BLaER1 (cell line): ENCODE data around the gene TRAK1.

Experiments
- H3K27ac ChIP-seq: shearing (Covaris generic); formaldehyde crosslinking; 2 replicates; pipeline ENCODE4 v1.8.1; 2022
- H3K27me3 ChIP-seq: shearing (Covaris generic); formaldehyde crosslinking; 2 replicates; pipeline ENCODE4 v1.8.1; 2022
- H3K36me3 ChIP-seq: shearing (Covaris generic); formaldehyde crosslinking; 2 replicates; pipeline ENCODE4 v1.8.1; 2022
- H3K4me1 ChIP-seq: shearing (Covaris generic); formaldehyde crosslinking; 2 replicates; pipeline ENCODE4 v1.8.1; 2022
- H3K4me2 ChIP-seq: shearing (Covaris generic); formaldehyde crosslinking; 2 replicates; pipeline ENCODE4 v1.8.1; 2022
- H3K4me3 ChIP-seq: shearing (Covaris generic); formaldehyde crosslinking; 2 replicates; pipeline ENCODE4 v1.8.1; 2022
- H3K9ac ChIP-seq: shearing (Covaris generic); formaldehyde crosslinking; 2 replicates; pipeline ENCODE4 v1.8.1; 2022
- H3K9me3 ChIP-seq: shearing (Covaris generic); formaldehyde crosslinking; 2 replicates; pipeline ENCODE4 v1.8.1; 2022
- H4K20me1 ChIP-seq: shearing (Covaris generic); formaldehyde crosslinking; 2 replicates; pipeline ENCODE4 v1.8.1; 2022
- Cebpa-rat ChIP-seq: shearing (Covaris generic); IDR thresholded peaks from 2 replicates; pipeline ENCODE4 v1.8.1; 2022

The TRAK1 gene

DNA sequence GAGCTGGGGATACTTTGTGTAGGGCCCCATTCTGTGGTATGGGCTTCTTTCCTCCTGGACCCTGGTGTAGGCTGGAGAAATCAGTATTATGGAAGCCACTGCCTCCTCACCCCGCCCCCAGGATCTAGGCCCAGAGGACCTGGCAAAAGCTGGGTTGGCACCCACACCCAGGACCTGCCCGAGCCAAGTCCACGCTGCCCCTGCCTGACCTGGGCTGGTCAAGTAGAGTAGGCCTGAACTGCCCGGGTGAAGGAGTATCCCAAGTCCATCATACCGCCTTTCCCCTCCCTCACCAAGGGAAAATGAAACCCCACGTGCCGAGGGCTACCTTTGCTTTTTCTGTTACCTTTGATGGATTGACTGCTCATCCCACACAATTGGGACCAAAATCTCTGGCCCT lies 37.7 kb upstream of the TRAK1 start:
- Histone ChIP-seq H3K9ac (no peak overlapping the region), H3K4me3 (no peak overlapping the region), H4K20me1 (peaks cover 98% of the 10 kb centered on the region), H3K4me1 (peaks cover 48% of the 10 kb centered on the region), H3K27me3 (no peaks in the 10 kb centered on the region), H3K9me3 (no peaks in the 10 kb centered on the region), H3K4me2 (no peak overlapping the region), H3K36me3 (peaks cover 27% of the 10 kb centered on the region), H3K27ac (no peak overlapping the region)
- TF ChIP-seq Cebpa-rat, result no peak

- H3K27ac ChIP-seq, result no peak overlapping the region
- no peaks in the 10 kb centered on the region for H3K9me3 ChIP-seq
- peaks cover 27% of the 10 kb centered on the region for H3K36me3 ChIP-seq
- peaks cover 96% of the 10 kb centered on the region for H4K20me1 ChIP-seq
- H3K4me3 ChIP-seq, result no peak overlapping the region
- H3K4me2 ChIP-seq, result no peak overlapping the region
- H3K4me1 ChIP-seq, result peaks cover 49% of the 10 kb centered on the region
- no peaks in the 10 kb centered on the region for H3K27me3 ChIP-seq
- no peak for TF ChIP-seq Cebpa-rat
- no peak overlapping the region for H3K9ac ChIP-seq
These were observed 35.9 kb upstream of the TRAK1 start for GRCh38 chr3:42055291-42055690.

DNA sequence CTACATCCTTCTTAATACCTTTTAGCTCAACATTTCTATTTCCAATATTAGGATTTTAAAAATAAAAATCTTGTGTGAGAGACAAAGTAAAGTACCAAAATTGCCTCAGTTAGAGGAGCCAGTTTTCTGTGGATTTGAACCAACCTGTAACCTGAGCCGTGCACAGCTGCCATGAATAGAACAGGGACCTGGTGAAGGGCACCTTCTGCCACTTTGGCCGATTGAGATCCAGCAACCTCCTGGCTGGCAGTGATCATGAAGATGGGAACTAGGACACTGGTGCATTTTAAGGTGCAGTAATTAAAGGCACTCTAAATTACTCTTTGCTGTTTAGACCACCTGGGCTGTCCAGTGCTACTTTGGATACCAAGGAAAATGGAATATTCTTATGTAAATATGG lies 34.3 kb upstream of the TRAK1 start:
- Histone ChIP-seq H3K4me3 (no peak overlapping the region), H4K20me1 (peaks cover 94% of the 10 kb centered on the region), H3K9me3 (no peaks in the 10 kb centered on the region), H3K27me3 (no peaks in the 10 kb centered on the region), H3K9ac (no peak overlapping the region), H3K4me1 (peaks cover 45% of the 10 kb centered on the region), H3K36me3 (peaks cover 27% of the 10 kb centered on the region), H3K4me2 (peak overlapping the region; percentile 48), H3K27ac (no peak overlapping the region)
- TF ChIP-seq Cebpa-rat, result no peak

GRCh38 chr3:42057561-42058211 lies 33.5 kb upstream of the TRAK1 start:
- no peak for TF ChIP-seq Cebpa-rat
- Histone ChIP-seq H3K27ac (peak overlapping the region; percentile 53; the same call in 1 of the 2 replicates), H4K20me1 (peaks cover 94% of the 10 kb centered on the region)

DNA sequence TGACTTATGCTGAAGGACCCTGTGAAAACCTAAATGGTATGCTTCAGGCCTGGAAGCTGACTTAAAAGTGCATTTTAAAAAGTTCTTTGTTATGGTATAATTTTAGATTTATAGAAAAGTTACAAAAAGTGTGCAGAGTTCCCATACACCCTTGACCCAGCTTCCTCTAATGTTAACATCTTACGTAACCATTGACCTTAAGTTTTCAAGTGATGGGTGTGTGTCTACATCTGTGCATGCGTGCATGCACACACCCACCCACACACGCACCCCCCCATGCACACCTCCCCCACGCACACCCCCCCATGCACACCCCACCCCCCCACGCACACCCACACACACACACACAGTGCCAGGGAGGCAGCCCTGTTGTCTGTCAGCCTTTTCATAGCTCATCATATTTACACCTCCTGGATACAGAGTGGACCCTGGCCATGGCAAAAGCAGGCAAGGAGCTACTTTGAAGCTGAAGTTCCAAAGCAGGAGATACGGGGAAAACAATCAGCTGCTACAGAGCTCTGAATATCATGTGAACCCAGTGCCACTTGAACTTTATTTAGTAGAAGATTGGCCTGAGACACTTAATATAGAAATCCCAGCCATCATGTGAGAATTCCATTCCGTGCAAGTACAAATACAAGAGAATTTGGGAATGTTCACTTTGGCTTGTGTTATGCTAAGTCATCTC lies 30.0 kb upstream of the TRAK1 start:
- H3K4me3 ChIP-seq, result no peak overlapping the region
- peaks cover 94% of the 10 kb centered on the region for H4K20me1 ChIP-seq
- no peaks in the 10 kb centered on the region for H3K27me3 ChIP-seq
- no peak overlapping the region for H3K9ac ChIP-seq
- no peak for TF ChIP-seq Cebpa-rat
- peaks cover 51% of the 10 kb centered on the region for H3K4me1 ChIP-seq
- H3K36me3 ChIP-seq, result peaks cover 8% of the 10 kb centered on the region; the same call in 1 of the 2 replicates
- no peaks in the 10 kb centered on the region for H3K9me3 ChIP-seq
- H3K4me2 ChIP-seq, result peak overlapping the region; percentile 49
- no peak overlapping the region for H3K27ac ChIP-seq

More at GRCh38 chr3:42057561-42058211, 33.5 kb upstream of the TRAK1 start:
- Histone ChIP-seq H3K4me2 (peak overlapping the region; percentile 48), H3K27me3 (no peaks in the 10 kb centered on the region), H3K4me3 (no peak overlapping the region), H3K36me3 (peaks cover 22% of the 10 kb centered on the region), H3K9me3 (no peaks in the 10 kb centered on the region), H3K9ac (no peak overlapping the region), H3K4me1 (peaks cover 44% of the 10 kb centered on the region)

GRCh38 chr3:42061713-42062380 lies 29.3 kb upstream of the TRAK1 start:
- Histone ChIP-seq H3K4me3 (no peak overlapping the region), H3K4me1 (peaks cover 57% of the 10 kb centered on the region), H3K9me3 (no peaks in the 10 kb centered on the region), H3K4me2 (peak overlapping the region; percentile 49), H3K36me3 (peaks cover 8% of the 10 kb centered on the region; the same call in 1 of the 2 replicates), H3K27ac (no peak overlapping the region), H3K9ac (no peak overlapping the region), H4K20me1 (peaks cover 94% of the 10 kb centered on the region), H3K27me3 (no peaks in the 10 kb centered on the region)
- TF ChIP-seq Cebpa-rat, result no peak

DNA sequence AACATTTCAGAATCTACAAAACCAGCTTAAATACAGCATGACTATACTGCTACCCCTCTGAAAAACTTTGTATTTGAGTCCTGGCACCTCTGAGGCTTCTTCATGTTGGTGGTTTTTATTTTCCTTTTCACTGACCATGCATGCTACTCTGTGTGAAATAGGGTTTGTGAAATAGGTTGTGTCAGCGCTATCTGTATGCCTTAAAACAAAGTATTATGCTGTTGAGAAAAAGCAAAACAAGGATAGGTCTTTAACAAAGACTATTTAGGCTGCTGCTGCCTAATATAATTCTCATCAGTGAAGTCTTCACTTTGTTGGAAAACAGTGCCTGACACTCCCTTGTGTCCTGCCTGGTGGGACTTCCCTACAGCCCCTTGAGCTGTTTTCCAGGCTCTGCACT lies 28.7 kb upstream of the TRAK1 start:
- H3K9me3 ChIP-seq, result no peaks in the 10 kb centered on the region
- H4K20me1 ChIP-seq, result peaks cover 94% of the 10 kb centered on the region
- peaks cover 3% of the 10 kb centered on the region; the same call in 1 of the 2 replicates for H3K36me3 ChIP-seq
- H3K9ac ChIP-seq, result no peak overlapping the region
- TF ChIP-seq Cebpa-rat, result no peak
- H3K4me3 ChIP-seq, result no peak overlapping the region
- H3K4me1 ChIP-seq, result peaks cover 57% of the 10 kb centered on the region
- H3K4me2 ChIP-seq, result no peak overlapping the region
- H3K27me3 ChIP-seq, result no peaks in the 10 kb centered on the region
- no peak overlapping the region for H3K27ac ChIP-seq

DNA sequence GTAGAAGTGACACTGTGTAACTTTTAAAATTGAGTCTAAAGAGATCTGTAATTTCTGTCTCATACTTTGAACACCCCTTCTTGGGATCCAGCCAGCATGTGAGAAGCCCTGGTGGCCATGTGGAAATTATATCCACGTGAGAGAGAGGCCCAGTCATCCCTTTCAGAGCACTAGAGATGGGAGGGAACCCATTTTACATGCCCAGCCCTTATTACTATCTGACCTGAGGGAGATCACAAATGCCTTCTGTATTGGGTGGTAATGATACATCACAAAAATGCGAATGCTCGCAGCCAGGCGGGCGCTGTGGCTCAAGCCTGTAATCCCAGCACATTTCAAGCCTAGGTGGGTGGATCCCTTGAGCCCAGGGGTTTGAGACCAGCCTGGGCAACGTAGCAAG lies 27.3 kb upstream of the TRAK1 start:
- Histone ChIP-seq H3K27ac (no peak overlapping the region), H3K9me3 (no peaks in the 10 kb centered on the region), H3K9ac (no peak overlapping the region), H3K4me2 (no peak overlapping the region), H3K27me3 (no peaks in the 10 kb centered on the region), H3K36me3 (no peaks in the 10 kb centered on the region; the same call in 1 of the 2 replicates), H4K20me1 (peaks cover 94% of the 10 kb centered on the region), H3K4me3 (no peak overlapping the region), H3K4me1 (peaks cover 57% of the 10 kb centered on the region)
- no peak for TF ChIP-seq Cebpa-rat

DNA sequence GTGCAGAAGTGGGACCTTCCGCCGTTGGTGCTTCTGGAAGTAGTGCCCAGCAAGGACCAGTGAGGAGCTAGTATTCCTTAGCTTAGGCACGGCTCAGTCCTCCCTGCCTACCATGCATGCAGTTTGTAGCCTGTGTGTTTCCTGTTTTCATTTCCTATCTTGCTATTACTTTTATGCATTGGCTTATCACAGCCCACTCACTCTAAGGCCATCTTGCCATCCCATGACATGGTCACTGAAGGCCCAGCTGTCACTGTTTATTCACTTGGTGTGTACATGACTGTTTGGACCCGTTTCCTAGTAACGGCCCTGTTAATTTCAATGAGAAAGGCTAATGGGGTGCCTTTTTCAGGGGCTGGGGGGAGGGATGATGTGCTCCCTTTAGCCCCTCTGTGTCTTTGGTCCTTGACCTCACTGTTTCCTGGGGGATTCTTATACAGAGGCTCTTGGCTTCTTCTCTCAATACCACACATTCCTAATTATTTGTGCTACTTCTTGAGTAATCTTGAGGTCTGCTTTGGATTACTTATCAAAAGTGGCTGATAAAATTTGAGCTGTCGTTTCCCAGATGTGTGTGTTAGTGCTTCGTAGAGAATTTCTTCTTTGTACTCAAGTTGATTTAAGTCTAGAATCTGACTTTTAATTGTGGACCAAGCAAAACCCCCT lies 24.5 kb upstream of the TRAK1 start:
- Histone ChIP-seq H3K4me1 (peaks cover 73% of the 10 kb centered on the region), H3K9me3 (no peaks in the 10 kb centered on the region), H3K4me2 (peak overlapping the region; percentile 77), H3K36me3 (no peaks in the 10 kb centered on the region; the same call in 1 of the 2 replicates), H3K27me3 (no peaks in the 10 kb centered on the region), H3K27ac (peak overlapping the region; percentile 57), H3K4me3 (peak overlapping the region; percentile 6; the same call in 1 of the 2 replicates), H4K20me1 (peaks cover 96% of the 10 kb centered on the region), H3K9ac (peak overlapping the region; percentile 30; the same call in 1 of the 2 replicates)
- no peak for TF ChIP-seq Cebpa-rat
